Tibial nerve (tissue), 3 donors: ENCODE measurements around the gene F7.

Source experiments
- CTCF ChIP-seq, 5 experiments: fragments of 200-600 bp in 3 of 5; fragments of 450-650 bp in 2 of 5; sonication (generic) in 3 of 5; IDR thresholded peaks; one replicate each; pipeline ENCODE4 v1.5.1; 2016 to 2019; ENCODE audit warnings: antibody characterized with exemption in 5 of 5, mild to moderate bottlenecking in 3 of 5, moderate library complexity in 2 of 5
- POLR2A ChIP-seq, 2 donors: fragments of 450-650 bp; IDR thresholded peaks; one replicate each; pipeline ENCODE4 v1.6.1; 2017; ENCODE audit warnings: antibody characterized with exemption in 2 of 2, mild to moderate bottlenecking in 2 of 2, moderate library complexity in 2 of 2

GRCh38 chr13:113115363-113116205 lies 10.0 kb downstream of the F7 start:
- TF ChIP-seq CTCF (IDR thresholded peaks at IDR 0.05) (no peak), POLR2A (IDR thresholded peaks at IDR 0.05) (no peak)
